Measurements from ENCODE around the gene ALX4.

Gene ALX4

GRCh38 chr11:44267750-44268613 is 42.0 kb downstream of the ALX4 start:
- ChIA-PET CTCF (interaction anchor here (0.5 kb wide), 1 partner anchor 626 kb away, joined by 3 read pairs; no protein-coding TSS in a partner anchor), POLR2A (ENCODE audit: low non-redundant PET) (no interaction called here)
- H3K27ac ChIP-seq: no peak overlapping the region
- TF ChIP-seq CTCF (conservative IDR thresholded peaks at IDR 0.05; ENCODE audit: low read depth): no peak
- DNase-seq (ENCODE audit: low spot score): no peak

GRCh38 chr11:44267006-44267749 is 42.8 kb downstream of the ALX4 start:
- CTCF ChIA-PET: interaction anchor here (1.0 kb wide), 1 partner anchor 157 kb away, joined by 3 read pairs; no protein-coding TSS in a partner anchor
- no peak overlapping the region for H3K27ac ChIP-seq
- no peak for DNase-seq (ENCODE audit: low spot score)
- POLR2A ChIA-PET (ENCODE audit: low non-redundant PET): no interaction called here
- no peak for TF ChIP-seq CTCF (conservative IDR thresholded peaks at IDR 0.05; ENCODE audit: low read depth)

GRCh38 chr11:44266056-44266780 is 43.7 kb downstream of the ALX4 start:
- CTCF ChIA-PET: interaction anchor here (1.0 kb wide), 1 partner anchor 156 kb away, joined by 3 read pairs; no protein-coding TSS in a partner anchor
- no peak for DNase-seq (ENCODE audit: low spot score)
- no peak for TF ChIP-seq CTCF (conservative IDR thresholded peaks at IDR 0.05; ENCODE audit: low read depth)

GRCh38 chr11:44264761-44265160 is 45.2 kb downstream of the ALX4 start:
- H3K27ac ChIP-seq: no peak overlapping the region
- DNase-seq (ENCODE audit: low spot score): no peak
- POLR2A ChIA-PET (ENCODE audit: low non-redundant PET): no interaction called here
- no peak for TF ChIP-seq CTCF (conservative IDR thresholded peaks at IDR 0.05; ENCODE audit: low read depth)
- CTCF ChIA-PET: interaction anchor here (0.6 to 1.1 kb wide), 2 partner anchors 10 kb away, joined by 3 to 4 read pairs; no protein-coding TSS in a partner anchor

More at GRCh38 chr11:44266056-44266780, 43.7 kb downstream of the ALX4 start:
- no peak overlapping the region for H3K27ac ChIP-seq
- POLR2A ChIA-PET (ENCODE audit: low non-redundant PET): no interaction called here

GRCh38 chr11:44264438-44264749 is 45.5 kb downstream of the ALX4 start:
- no peak overlapping the region for H3K27ac ChIP-seq
- CTCF ChIA-PET: no interaction called here
- no peak for DNase-seq (ENCODE audit: low spot score)
- TF ChIP-seq CTCF (conservative IDR thresholded peaks at IDR 0.05; ENCODE audit: low read depth): no peak
- POLR2A ChIA-PET (ENCODE audit: low non-redundant PET): no interaction called here

Measured in RWPE1 (cell line).